ENCODE results near the gene CNTN5.

GRCh38 chr11:99509863-99510262, 489.1 kb downstream of the CNTN5 start:
- TF ChIP-seq ZNF664 (tag by site-specific recombination; IDR thresholded peaks at IDR 0.05), result no peak
- no peak for TF ChIP-seq ZNF138 (tag by site-specific recombination; IDR thresholded peaks at IDR 0.05; ENCODE audit: borderline replicate concordance)
- TF ChIP-seq MYNN (tag by site-specific recombination; IDR thresholded peaks at IDR 0.05; ENCODE audit: borderline replicate concordance), result no peak
- TF ChIP-seq, protein P1, sequence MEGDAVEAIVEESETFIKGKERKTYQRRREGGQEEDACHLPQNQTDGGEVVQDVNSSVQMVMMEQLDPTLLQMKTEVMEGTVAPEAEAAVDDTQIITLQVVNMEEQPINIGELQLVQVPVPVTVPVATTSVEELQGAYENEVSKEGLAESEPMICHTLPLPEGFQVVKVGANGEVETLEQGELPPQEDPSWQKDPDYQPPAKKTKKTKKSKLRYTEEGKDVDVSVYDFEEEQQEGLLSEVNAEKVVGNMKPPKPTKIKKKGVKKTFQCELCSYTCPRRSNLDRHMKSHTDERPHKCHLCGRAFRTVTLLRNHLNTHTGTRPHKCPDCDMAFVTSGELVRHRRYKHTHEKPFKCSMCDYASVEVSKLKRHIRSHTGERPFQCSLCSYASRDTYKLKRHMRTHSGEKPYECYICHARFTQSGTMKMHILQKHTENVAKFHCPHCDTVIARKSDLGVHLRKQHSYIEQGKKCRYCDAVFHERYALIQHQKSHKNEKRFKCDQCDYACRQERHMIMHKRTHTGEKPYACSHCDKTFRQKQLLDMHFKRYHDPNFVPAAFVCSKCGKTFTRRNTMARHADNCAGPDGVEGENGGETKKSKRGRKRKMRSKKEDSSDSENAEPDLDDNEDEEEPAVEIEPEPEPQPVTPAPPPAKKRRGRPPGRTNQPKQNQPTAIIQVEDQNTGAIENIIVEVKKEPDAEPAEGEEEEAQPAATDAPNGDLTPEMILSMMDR (tag by site-specific recombination; IDR thresholded peaks at IDR 0.05), result no peak
- no peak for TF ChIP-seq KLF10 (tag by site-specific recombination; IDR thresholded peaks at IDR 0.05)
- TF ChIP-seq ZNF274 (IDR thresholded peaks at IDR 0.05; ENCODE audit: low read length), result no peak
- no peak for TF ChIP-seq ZNF274 (tag by site-specific recombination; IDR thresholded peaks at IDR 0.05; ENCODE audit: borderline replicate concordance)
- TF ChIP-seq HOXD13 (CRISPR knock-in tag; IDR thresholded peaks at IDR 0.05; ENCODE audit: borderline replicate concordance), result no peak
- no peak for TF ChIP-seq MEIS1 (CRISPR knock-in tag; IDR thresholded peaks at IDR 0.05; ENCODE audit: borderline replicate concordance)

All from HEK293 (cell line).